ENCODE data around the gene ZBTB45.
A peak's percentile ranks its signal among the peaks of the same experiment; 100 is the strongest.
"Not testable (repeated sequence)": the region's sequence is repeated elsewhere in the genome, so short reads cannot be mapped to it uniquely, and the experiment has no call there.

Gene ZBTB45

DNA sequence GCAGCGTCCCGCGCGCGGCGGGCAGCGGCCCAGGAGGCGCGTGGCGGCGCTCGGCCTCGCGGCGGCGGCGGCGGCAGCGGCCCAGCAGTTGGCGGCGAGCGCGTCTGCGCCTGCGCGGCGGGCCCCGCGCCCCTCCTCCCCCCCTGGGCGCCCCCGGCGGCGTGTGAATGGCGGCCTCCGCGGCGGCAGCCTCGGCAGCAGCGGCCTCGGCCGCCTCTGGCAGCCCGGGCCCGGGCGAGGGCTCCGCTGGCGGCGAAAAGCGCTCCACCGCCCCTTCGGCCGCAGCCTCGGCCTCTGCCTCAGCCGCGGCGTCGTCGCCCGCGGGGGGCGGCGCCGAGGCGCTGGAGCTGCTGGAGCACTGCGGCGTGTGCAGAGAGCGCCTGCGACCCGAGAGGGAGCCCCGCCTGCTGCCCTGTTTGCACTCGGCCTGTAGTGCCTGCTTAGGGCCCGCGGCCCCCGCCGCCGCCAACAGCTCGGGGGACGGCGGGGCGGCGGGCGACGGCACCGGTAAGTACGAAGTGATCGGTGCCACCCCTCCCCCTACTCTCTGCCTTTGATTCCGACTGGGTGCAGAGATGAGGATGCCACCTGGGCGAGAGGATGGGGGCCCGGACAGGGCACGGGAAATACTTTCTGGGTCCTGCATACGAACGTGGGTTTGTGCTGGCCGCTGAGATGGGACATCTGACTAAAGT is 25.1 kb upstream of the ZBTB45 start:
- H3K36me3 ChIP-seq (ENCODE audit: control insufficient read depth, insufficient read depth, low read length, severe bottlenecking): peaks cover 27% of the 10 kb centered on the region
- no peaks in the 10 kb centered on the region for H3K9me3 ChIP-seq (ENCODE audit: control insufficient read depth, low read length)
- H3K4me1 ChIP-seq (ENCODE audit: control insufficient read depth, insufficient read depth, low read length): peaks cover 17% of the 10 kb centered on the region
- peaks cover 4% of the 10 kb centered on the region for H3K27me3 ChIP-seq (replicated peaks; ENCODE audit: control insufficient read depth, insufficient read depth, low read length)
- peak overlapping the region; percentile 95 for H3K9ac ChIP-seq (ENCODE audit: low read length)
- peak overlapping the region; percentile 95 for H3K4me3 ChIP-seq (ENCODE audit: low read length)
- peak; percentile 81 for DNase-seq (ENCODE audit: low read depth)

- Histone ChIP-seq H3K9me3 (ENCODE audit: control insufficient read depth, low read length) (no peaks in the 10 kb centered on the region), H3K36me3 (ENCODE audit: control insufficient read depth, insufficient read depth, low read length, severe bottlenecking) (peaks cover 20% of the 10 kb centered on the region), H3K4me1 (ENCODE audit: control insufficient read depth, insufficient read depth, low read length) (peaks cover 17% of the 10 kb centered on the region), H3K9ac (ENCODE audit: low read length) (peak within 1 kb of the TSS; percentile 95), H3K27me3 (replicated peaks; ENCODE audit: control insufficient read depth, insufficient read depth, low read length) (peaks cover 4% of the 10 kb centered on the region), H3K4me3 (ENCODE audit: low read length) (peak within 1 kb of the TSS; percentile 95)
- peak; percentile 99 for DNase-seq (ENCODE audit: low read depth)
These were observed 24.4 kb upstream of the ZBTB45 start, which contains the start of gene TRIM28 for GRCh38 chr19:58543826-58544590. TSS of gene TRIM28 (plus strand) at chr19:58544064. CDS start at chr19:58544758, 694 bp downstream.

- not testable (repeated sequence) for H3K36me3 ChIP-seq (ENCODE audit: control insufficient read depth, insufficient read depth, low read length, severe bottlenecking); H3K9me3 ChIP-seq (ENCODE audit: control insufficient read depth, low read length); H3K27me3 ChIP-seq (replicated peaks; ENCODE audit: control insufficient read depth, insufficient read depth, low read length); H3K9ac ChIP-seq (ENCODE audit: low read length); H3K4me3 ChIP-seq (ENCODE audit: low read length); DNase-seq (ENCODE audit: low read depth)
- peaks cover 17% of the 10 kb centered on the region for H3K4me1 ChIP-seq (ENCODE audit: control insufficient read depth, insufficient read depth, low read length)
These were observed 23.2 kb upstream of the ZBTB45 start for GRCh38 chr19:58542641-58543372.

DNA sequence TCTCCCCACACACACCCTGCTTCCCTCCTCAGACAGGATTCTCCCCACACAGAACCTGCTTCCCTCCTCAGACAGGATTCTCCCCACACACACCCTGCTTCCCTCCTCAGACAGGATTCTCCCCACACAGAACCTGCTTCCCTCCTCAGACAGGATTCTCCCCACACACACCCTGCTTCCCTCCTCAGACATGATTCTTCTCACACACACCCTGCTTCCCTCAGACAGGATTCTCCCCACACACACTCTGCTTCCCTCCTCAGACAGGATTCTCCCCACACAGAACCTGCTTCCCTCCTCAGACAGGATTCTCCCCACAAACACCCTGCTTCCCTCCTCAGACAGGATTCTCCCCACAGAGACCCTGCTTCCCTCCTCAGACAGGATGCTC is 19.6 kb upstream of the ZBTB45 start:
- not testable (repeated sequence) for H3K4me3 ChIP-seq (ENCODE audit: low read length); H3K9me3 ChIP-seq (ENCODE audit: control insufficient read depth, low read length); DNase-seq (ENCODE audit: low read depth); H3K9ac ChIP-seq (ENCODE audit: low read length); H3K4me1 ChIP-seq (ENCODE audit: control insufficient read depth, insufficient read depth, low read length); H3K36me3 ChIP-seq (ENCODE audit: control insufficient read depth, insufficient read depth, low read length, severe bottlenecking)
- H3K27me3 ChIP-seq (replicated peaks; ENCODE audit: control insufficient read depth, insufficient read depth, low read length): peaks cover 23% of the 10 kb centered on the region

DNA sequence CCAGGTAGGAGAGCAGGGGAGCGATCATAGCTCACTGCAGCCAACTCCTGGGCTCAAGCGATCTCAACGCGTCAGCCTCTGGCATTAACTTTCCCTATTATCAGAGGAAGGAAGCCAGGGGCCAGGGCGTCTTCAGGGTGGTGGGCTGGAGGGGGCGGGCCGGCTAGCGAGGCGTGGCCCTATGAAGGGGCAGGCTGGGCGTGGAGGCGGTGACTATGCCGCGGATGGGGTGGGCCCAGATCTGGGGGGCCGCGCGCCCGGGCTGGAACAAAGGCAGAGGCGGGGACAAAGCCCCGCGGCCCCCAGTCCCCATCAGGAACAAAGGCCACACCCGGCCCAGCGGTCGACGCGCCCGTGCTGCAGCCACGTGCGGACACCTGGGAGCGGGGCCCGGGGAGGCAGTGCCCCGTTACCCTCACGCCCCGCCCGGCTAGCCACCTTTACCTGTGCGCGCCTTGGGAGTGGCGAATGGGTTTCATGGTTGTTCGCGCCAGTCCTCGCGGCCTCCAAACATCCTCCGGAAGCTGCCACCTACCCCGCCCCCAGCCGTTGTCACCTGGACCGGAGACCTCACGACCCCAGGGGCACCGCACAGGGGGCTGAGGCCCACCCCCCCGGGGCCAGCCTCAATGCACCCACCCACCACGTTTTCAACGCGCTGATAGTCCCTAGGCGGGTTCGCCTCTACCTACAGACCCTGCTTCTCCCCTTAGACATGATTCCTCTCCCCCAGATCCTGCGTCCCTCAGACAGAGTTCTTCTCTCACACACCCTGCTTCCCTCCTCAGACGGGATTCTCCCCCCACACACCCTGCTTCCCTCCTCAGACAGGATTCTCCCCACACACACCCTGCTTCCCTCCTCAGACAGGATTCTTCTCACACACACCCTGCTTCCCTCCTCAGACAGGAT is 18.9 kb upstream of the ZBTB45 start:
- Histone ChIP-seq H3K9me3 (ENCODE audit: control insufficient read depth, low read length) (no peaks in the 10 kb centered on the region), H3K36me3 (ENCODE audit: control insufficient read depth, insufficient read depth, low read length, severe bottlenecking) (no peaks in the 10 kb centered on the region), H3K9ac (ENCODE audit: low read length) (no peak overlapping the region), H3K4me3 (ENCODE audit: low read length) (no peak overlapping the region), H3K27me3 (replicated peaks; ENCODE audit: control insufficient read depth, insufficient read depth, low read length) (peaks cover 28% of the 10 kb centered on the region), H3K4me1 (ENCODE audit: control insufficient read depth, insufficient read depth, low read length) (no peaks in the 10 kb centered on the region)
- DNase-seq (ENCODE audit: low read depth): no peak

GRCh38 chr19:58536852-58537798 is 17.5 kb upstream of the ZBTB45 start:
- Histone ChIP-seq H3K4me1 (ENCODE audit: control insufficient read depth, insufficient read depth, low read length) (no peaks in the 10 kb centered on the region), H3K9me3 (ENCODE audit: control insufficient read depth, low read length) (no peaks in the 10 kb centered on the region), H3K27me3 (replicated peaks; ENCODE audit: control insufficient read depth, insufficient read depth, low read length) (peaks cover 36% of the 10 kb centered on the region), H3K9ac (ENCODE audit: low read length) (no peak overlapping the region), H3K4me3 (ENCODE audit: low read length) (no peak overlapping the region), H3K36me3 (ENCODE audit: control insufficient read depth, insufficient read depth, low read length, severe bottlenecking) (no peaks in the 10 kb centered on the region)
- no peak for DNase-seq (ENCODE audit: low read depth)

GRCh38 chr19:58535857-58536256 is 16.2 kb upstream of the ZBTB45 start:
- H3K4me1 ChIP-seq (ENCODE audit: control insufficient read depth, insufficient read depth, low read length): no peaks in the 10 kb centered on the region
- DNase-seq (ENCODE audit: low read depth): no peak
- no peak overlapping the region for H3K9ac ChIP-seq (ENCODE audit: low read length)
- H3K9me3 ChIP-seq (ENCODE audit: control insufficient read depth, low read length): no peaks in the 10 kb centered on the region
- no peak overlapping the region for H3K4me3 ChIP-seq (ENCODE audit: low read length)
- H3K27me3 ChIP-seq (replicated peaks; ENCODE audit: control insufficient read depth, insufficient read depth, low read length): peaks cover 49% of the 10 kb centered on the region
- H3K36me3 ChIP-seq (ENCODE audit: control insufficient read depth, insufficient read depth, low read length, severe bottlenecking): no peaks in the 10 kb centered on the region

DNA sequence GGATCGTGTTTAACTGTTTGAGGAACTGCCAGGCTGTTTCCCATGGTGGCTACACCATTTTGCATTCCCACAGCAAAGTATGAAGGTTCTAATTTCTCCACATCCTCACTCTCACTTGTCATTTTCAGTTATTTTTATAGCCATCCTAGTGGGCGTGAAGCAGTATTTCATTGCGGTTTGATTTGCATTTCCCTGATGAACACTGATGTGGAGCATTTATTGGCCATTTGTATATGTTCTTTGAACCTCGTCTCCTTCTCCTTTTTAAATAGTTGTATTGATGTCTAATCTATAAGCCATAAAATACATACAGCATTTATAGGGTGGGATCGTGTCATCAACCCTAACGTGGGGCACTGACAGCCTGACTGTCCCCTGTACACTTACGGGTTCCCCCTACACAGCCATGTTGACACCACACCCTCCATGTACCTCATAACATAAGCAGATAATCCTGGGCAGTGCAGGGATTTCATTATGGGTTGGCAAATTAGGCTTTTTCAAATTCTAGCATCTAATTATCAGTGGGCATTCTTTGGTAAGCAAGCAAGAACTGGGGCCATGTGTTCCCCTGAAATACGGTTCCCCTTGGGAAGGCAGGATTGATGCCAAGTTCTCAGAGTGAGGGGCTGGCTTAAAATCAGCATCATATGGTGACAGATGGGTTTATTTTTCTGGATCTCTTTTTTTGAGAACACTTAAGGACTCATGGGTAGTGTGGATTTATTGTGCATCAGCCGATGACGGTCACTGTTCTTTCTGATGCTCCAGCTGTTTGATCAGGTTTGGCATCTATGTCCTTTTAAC is 11.6 kb upstream of the ZBTB45 start:
- H3K9ac ChIP-seq (ENCODE audit: low read length): no peak overlapping the region
- no peaks in the 10 kb centered on the region for H3K9me3 ChIP-seq (ENCODE audit: control insufficient read depth, low read length)
- no peaks in the 10 kb centered on the region for H3K36me3 ChIP-seq (ENCODE audit: control insufficient read depth, insufficient read depth, low read length, severe bottlenecking)
- no peaks in the 10 kb centered on the region for H3K4me1 ChIP-seq (ENCODE audit: control insufficient read depth, insufficient read depth, low read length)
- peaks cover 35% of the 10 kb centered on the region for H3K27me3 ChIP-seq (replicated peaks; ENCODE audit: control insufficient read depth, insufficient read depth, low read length)
- no peak overlapping the region for H3K4me3 ChIP-seq (ENCODE audit: low read length)
- no peak for DNase-seq (ENCODE audit: low read depth)

DNA sequence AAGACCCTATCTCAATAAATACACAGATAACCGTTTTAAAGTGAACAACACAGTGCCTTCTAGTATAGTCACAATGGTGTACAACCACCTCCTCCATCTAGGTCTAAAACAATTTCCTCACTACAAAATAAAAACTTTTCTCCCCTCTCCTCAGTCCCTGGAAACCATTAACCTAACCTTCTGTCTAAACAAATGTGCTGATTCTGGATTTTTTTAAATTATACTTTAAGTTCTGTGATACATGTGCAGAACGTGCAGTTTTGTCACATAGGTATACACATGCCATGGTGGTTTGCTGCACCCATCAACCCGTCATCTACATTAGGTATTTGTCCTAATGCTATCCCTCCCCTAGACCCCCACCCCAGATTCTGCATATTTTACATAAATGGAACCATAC is 9.8 kb upstream of the ZBTB45 start:
- no peaks in the 10 kb centered on the region for H3K4me1 ChIP-seq (ENCODE audit: control insufficient read depth, insufficient read depth, low read length)
- no peak for DNase-seq (ENCODE audit: low read depth)
- H3K36me3 ChIP-seq (ENCODE audit: control insufficient read depth, insufficient read depth, low read length, severe bottlenecking): no peaks in the 10 kb centered on the region
- H3K27me3 ChIP-seq (replicated peaks; ENCODE audit: control insufficient read depth, insufficient read depth, low read length): peaks cover 31% of the 10 kb centered on the region
- no peaks in the 10 kb centered on the region for H3K9me3 ChIP-seq (ENCODE audit: control insufficient read depth, low read length)
- no peak overlapping the region for H3K4me3 ChIP-seq (ENCODE audit: low read length)
- no peak overlapping the region for H3K9ac ChIP-seq (ENCODE audit: low read length)
